K562 (cell line): ENCODE results near the gene STUM. TPM values are rescaled to one million over a fixed set of nuclear protein-coding genes. Genes with fewer than 3 reads are reported as not detected.

Source experiments
- CBFA2T2 ChIP-seq: fragments of 450-650 bp; conservative IDR thresholded peaks from 2 replicates; pipeline ENCODE4 v1.6.1; 2017; ENCODE audit warnings: mild to moderate bottlenecking
- DMBX1 ChIP-seq: fragments of 250-450 bp; sonication (Bioruptor Pico); IDR thresholded peaks from 2 replicates; pipeline ENCODE4 v1.8.0; 2022; ENCODE audit warnings: inconsistent platforms, mild to moderate bottlenecking, moderate library complexity, borderline replicate concordance
- GABPA ChIP-seq: fragments of 200-800 bp; sonication (Bioruptor generic); conservative IDR thresholded peaks from 2 replicates; pipeline ENCODE4 v1.6.1; 2016; ENCODE audit warnings: low read depth, missing genetic modification characterization, missing compliant biosample characterization
- HOXB6 ChIP-seq: fragments of 250-450 bp; sonication (Bioruptor Pico); IDR thresholded peaks from 2 replicates; pipeline ENCODE4 v1.5.1; 2022; ENCODE audit warnings: mild to moderate bottlenecking, borderline replicate concordance
- KDM5B ChIP-seq: fragments of 200-600 bp; sonication (generic); IDR thresholded peaks from 2 replicates; pipeline ENCODE4 v1.6.1; 2012; ENCODE audit warnings: low read depth, mild to moderate bottlenecking, moderate library complexity, low read length, control low read depth, inconsistent platforms; ENCODE audit not compliant: insufficient replicate concordance
- NELFE ChIP-seq: IDR thresholded peaks from 2 replicates; pipeline ENCODE4 v1.6.1; 2011; ENCODE audit warnings: mild to moderate bottlenecking; ENCODE audit not compliant: insufficient read depth, insufficient read length
- NFATC3 ChIP-seq: fragments of 450-650 bp; IDR thresholded peaks from 2 replicates; pipeline ENCODE4 v1.6.1; 2017; ENCODE audit warnings: mild to moderate bottlenecking
- RREB1 ChIP-seq: fragments of 250-450 bp; sonication (Bioruptor Pico); IDR thresholded peaks from 2 replicates; pipeline ENCODE4 v1.4.0; 2020
- ZBTB7A ChIP-seq: IDR thresholded peaks from 2 replicates; pipeline ENCODE4 v1.6.1; 2011; ENCODE audit warnings: low read depth, mild to moderate bottlenecking, low read length, moderate library complexity, borderline replicate concordance; ENCODE audit not compliant: control insufficient read depth
- ZNF133 ChIP-seq: fragments of 250-450 bp; sonication (Bioruptor Pico); IDR thresholded peaks from 2 replicates; pipeline ENCODE4 v1.4.0; 2020; ENCODE audit warnings: mild to moderate bottlenecking
- ZSCAN29 ChIP-seq: fragments of 450-650 bp; IDR thresholded peaks from 2 replicates; pipeline ENCODE4 v1.6.1; 2017
- polyA plus RNA-seq, 8 experiments: library from polyadenylated mRNA; depleted of rRNA in 4 of 8; stranded (reverse) in 5 of 8; unstranded in 3 of 8; fragments of >200 nt; fragmentation: Nextera tagmentation in 2 of 8; fragmentation: Illumina TruSeq in 1 of 8; extraction: Ambion mirVana in 2 of 8; extraction: Trizol in 1 of 8; gene quantifications; 2 replicates each; pipeline versions ENCODE4 v1.2.1 to v1.2.3, GENCODE V29; 2011 to 2014; ENCODE audit warnings: inconsistent platforms in 1 of 8, missing spikeins in 1 of 8
- total RNA-seq, 7 experiments: library from RNA; depleted of rRNA in 6 of 7; stranded (reverse); fragments of >200 nt in 6 of 7; fragmentation: Illumina TruSeq in 2 of 7; extraction: Trizol in 2 of 7; gene quantifications; 2 replicates each; pipeline versions ENCODE4 v1.2.1 to v1.2.3, GENCODE V29; 2011 to 2021; ENCODE audit warnings: low replicate concordance in 1 of 7
- TF ChIP-seq, protein P1 (sequence below): sonication (generic); formaldehyde crosslinking; IDR thresholded peaks from 2 replicates; pipeline ENCODE4 v1.8.0; 2023; ENCODE audit warnings: missing genetic modification reagents, mild to moderate bottlenecking, borderline replicate concordance
- TF ChIP-seq, protein P2 (sequence below): fragments of 250-450 bp; sonication (Bioruptor Pico); IDR thresholded peaks from 2 replicates; pipeline ENCODE4 v1.5.0; 2021; ENCODE audit warnings: mild to moderate bottlenecking, moderate library complexity

Gene STUM
- total and polyA plus RNA-seq, 9 of the 15 experiments (the other 6 are each of a cell fraction or from before 2014, with no cell fraction given) = not detected

- TF ChIP-seq GABPA = no peak
- TF ChIP-seq HOXB6 (CRISPR knock-in tag) = no peak
- TF ChIP-seq DMBX1 (CRISPR knock-in tag) = no peak
- no peak for TF ChIP-seq ZBTB7A
- TF ChIP-seq CBFA2T2 = no peak
- TF ChIP-seq, protein P1, sequence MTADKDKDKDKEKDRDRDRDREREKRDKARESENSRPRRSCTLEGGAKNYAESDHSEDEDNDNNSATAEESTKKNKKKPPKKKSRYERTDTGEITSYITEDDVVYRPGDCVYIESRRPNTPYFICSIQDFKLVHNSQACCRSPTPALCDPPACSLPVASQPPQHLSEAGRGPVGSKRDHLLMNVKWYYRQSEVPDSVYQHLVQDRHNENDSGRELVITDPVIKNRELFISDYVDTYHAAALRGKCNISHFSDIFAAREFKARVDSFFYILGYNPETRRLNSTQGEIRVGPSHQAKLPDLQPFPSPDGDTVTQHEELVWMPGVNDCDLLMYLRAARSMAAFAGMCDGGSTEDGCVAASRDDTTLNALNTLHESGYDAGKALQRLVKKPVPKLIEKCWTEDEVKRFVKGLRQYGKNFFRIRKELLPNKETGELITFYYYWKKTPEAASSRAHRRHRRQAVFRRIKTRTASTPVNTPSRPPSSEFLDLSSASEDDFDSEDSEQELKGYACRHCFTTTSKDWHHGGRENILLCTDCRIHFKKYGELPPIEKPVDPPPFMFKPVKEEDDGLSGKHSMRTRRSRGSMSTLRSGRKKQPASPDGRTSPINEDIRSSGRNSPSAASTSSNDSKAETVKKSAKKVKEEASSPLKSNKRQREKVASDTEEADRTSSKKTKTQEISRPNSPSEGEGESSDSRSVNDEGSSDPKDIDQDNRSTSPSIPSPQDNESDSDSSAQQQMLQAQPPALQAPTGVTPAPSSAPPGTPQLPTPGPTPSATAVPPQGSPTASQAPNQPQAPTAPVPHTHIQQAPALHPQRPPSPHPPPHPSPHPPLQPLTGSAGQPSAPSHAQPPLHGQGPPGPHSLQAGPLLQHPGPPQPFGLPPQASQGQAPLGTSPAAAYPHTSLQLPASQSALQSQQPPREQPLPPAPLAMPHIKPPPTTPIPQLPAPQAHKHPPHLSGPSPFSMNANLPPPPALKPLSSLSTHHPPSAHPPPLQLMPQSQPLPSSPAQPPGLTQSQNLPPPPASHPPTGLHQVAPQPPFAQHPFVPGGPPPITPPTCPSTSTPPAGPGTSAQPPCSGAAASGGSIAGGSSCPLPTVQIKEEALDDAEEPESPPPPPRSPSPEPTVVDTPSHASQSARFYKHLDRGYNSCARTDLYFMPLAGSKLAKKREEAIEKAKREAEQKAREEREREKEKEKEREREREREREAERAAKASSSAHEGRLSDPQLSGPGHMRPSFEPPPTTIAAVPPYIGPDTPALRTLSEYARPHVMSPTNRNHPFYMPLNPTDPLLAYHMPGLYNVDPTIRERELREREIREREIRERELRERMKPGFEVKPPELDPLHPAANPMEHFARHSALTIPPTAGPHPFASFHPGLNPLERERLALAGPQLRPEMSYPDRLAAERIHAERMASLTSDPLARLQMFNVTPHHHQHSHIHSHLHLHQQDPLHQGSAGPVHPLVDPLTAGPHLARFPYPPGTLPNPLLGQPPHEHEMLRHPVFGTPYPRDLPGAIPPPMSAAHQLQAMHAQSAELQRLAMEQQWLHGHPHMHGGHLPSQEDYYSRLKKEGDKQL (CRISPR knock-in tag) = no peak
- TF ChIP-seq ZSCAN29 = no peak
- TF ChIP-seq NELFE = no peak
- no peak for TF ChIP-seq NFATC3
- TF ChIP-seq, protein P2, sequence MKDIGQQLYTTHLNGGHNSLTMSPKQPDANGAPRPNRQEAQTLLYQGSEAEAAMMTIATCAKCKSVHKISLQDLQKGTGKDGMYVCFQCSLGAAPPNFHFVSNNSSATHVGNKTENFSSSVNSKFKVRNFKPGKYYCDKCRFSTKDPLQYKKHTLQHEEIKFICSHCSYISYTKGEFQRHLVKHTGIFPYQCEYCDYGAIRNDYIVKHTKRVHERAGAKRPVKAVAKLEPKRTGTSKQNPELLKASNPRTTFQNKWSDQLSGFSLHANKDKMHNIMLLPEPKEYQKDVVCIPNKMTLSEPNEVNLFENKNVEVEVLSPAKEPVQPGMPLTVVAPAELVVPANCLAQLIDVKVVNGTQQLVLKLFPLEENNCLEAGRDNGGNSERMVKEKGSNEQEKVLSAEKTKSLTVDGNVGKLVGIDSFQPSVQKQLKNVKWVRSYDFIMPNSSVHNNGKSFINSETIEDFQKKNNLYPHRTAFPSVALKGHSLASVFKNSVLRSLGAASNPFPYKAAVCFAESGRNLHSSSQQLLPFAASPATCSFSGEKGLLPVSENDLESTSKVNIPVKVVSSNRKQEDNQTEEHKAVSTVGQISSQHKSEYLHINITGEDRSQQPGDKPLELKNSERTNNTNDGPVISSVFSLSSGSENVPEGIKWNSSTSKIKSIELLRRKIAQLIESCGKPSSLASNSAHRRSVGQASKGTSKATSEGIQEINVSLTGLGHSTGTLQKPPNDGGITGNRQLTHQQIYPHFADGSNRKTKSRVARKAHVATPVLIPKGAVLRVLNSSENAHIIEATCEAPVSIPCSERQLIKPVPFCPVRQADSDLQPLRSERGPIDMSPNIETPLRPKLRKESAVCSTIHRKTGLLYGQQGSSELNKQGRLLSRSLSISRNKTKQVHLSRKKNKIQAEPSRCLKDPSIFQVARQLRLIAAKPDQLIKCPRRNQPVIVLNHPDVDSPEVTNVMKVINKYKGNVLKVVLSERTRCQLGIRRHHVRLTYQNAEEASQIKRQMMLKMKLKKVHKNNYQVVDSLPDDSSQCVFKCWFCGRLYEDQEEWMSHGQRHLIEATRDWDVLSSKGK (CRISPR knock-in tag) = no peak
- peak; percentile 79 for TF ChIP-seq RREB1 (CRISPR knock-in tag)
- no peak for TF ChIP-seq KDM5B
- no peak for TF ChIP-seq ZNF133 (CRISPR knock-in tag)
Observed at GRCh38 chr1:226578946-226579578, 30.5 kb downstream of the STUM start (continued).
